Measurements from ENCODE around the gene MINDY1. TPM values are rescaled to one million over a fixed set of nuclear protein-coding genes. Genes with fewer than 3 reads are reported as not detected.

The MINDY1 gene
- total RNA-seq, 4 donors from 2014 or later: 28.5 to 36.6 (median 30.8) TPM

GRCh38 chr1:151009674-151010345, 3.1 kb upstream of the MINDY1 start:
- TF ChIP-seq POLR2A (IDR thresholded peaks at IDR 0.05) (no peak), CTCF (IDR thresholded peaks at IDR 0.05) (no peak)
- WGBS, 2 donors: 97 to 99% methylated on average over 8 of the region's 8 CpGs
- intact Hi-C loops (cut with DNase I; ENCODE audit: low total_unique reads): no loop called here
- H3K4me3 ChIP-seq (ENCODE audit: low read depth, poor library complexity, severe bottlenecking): no peak overlapping the region
- no peak for DNase-seq (ENCODE audit: low spot score in 2 of 2)

GRCh38 chr1:151009206-151009587, 2.5 kb upstream of the MINDY1 start:
- TF ChIP-seq POLR2A (IDR thresholded peaks at IDR 0.05) (no peak), CTCF (IDR thresholded peaks at IDR 0.05) (no peak)
- WGBS, 2 donors: 50 to 51% methylated on average over 3 of the region's 3 CpGs
- peak overlapping the region; percentile 83 for H3K4me3 ChIP-seq (ENCODE audit: low read depth, poor library complexity, severe bottlenecking)
- DNase-seq (ENCODE audit: low spot score in 2 of 2): no peak
- intact Hi-C loops (cut with DNase I; ENCODE audit: low total_unique reads): no loop called here

GRCh38 chr1:151008244-151009205, 1.8 kb upstream of the MINDY1 start, which contains the start of gene PRUNE1:
Gene PRUNE1, plus strand, starts transcription at chr1:151008449. Its CDS starts 184 bp downstream, at chr1:151008633.
- intact Hi-C loops (cut with DNase I; ENCODE audit: low total_unique reads): no loop called here
- no peak for TF ChIP-seq POLR2A (IDR thresholded peaks at IDR 0.05)
- no peak for TF ChIP-seq CTCF (IDR thresholded peaks at IDR 0.05)
- peak; percentile 95 to 99 for DNase-seq (ENCODE audit: low spot score in 2 of 2)
- 1% methylated on average over 32 to 69 of the region's 69 CpGs for WGBS, 2 donors
- H3K4me3 ChIP-seq (ENCODE audit: low read depth, poor library complexity, severe bottlenecking): peak within 1 kb of the TSS; percentile 83

GRCh38 chr1:151007853-151008243, 1.1 kb upstream of the MINDY1 start:
- WGBS, 2 donors: 9 to 10% methylated on average over 4 of the region's 4 CpGs
- DNase-seq (ENCODE audit: low spot score in 2 of 2): no peak
- TF ChIP-seq CTCF (IDR thresholded peaks at IDR 0.05) (no peak), POLR2A (IDR thresholded peaks at IDR 0.05) (no peak)
- H3K4me3 ChIP-seq (ENCODE audit: low read depth, poor library complexity, severe bottlenecking): no peak overlapping the region
- intact Hi-C loops (cut with DNase I; ENCODE audit: low total_unique reads): no loop called here

GRCh38 chr1:151005729-151006319, 878 bp downstream of the MINDY1 start:
- 4 to 5% methylated on average over 4 of the region's 4 CpGs for WGBS, 2 donors
- intact Hi-C loops (cut with DNase I; ENCODE audit: low total_unique reads): no loop called here
- peak overlapping the region; percentile 53 for H3K4me3 ChIP-seq (ENCODE audit: low read depth, poor library complexity, severe bottlenecking)
- TF ChIP-seq CTCF (IDR thresholded peaks at IDR 0.05): no peak
- TF ChIP-seq POLR2A (IDR thresholded peaks at IDR 0.05): no peak
- DNase-seq (ENCODE audit: low spot score in 2 of 2): no peak
